Type B pancreatic cell (in vitro differentiated cells): ENCODE measurements around the gene SIRT6. TPM values are rescaled to one million over a fixed set of nuclear protein-coding genes. Genes with fewer than 3 reads are reported as not detected.
"Not testable (repeated sequence)": the region's sequence is repeated elsewhere in the genome, so short reads cannot be mapped to it uniquely, and the experiment has no call there.

Source experiments
- DNase-seq: peaks from one replicate; pipeline ENCODE4 v3.0.0; 2021; ENCODE audit warnings: mixed read lengths; ENCODE audit not compliant: unreplicated experiment; ENCODE audit errors: extremely low spot score
- H3K27ac Mint-ChIP-seq: 2 replicates; pipeline ENCODE4 v1.8.0; 2021; ENCODE audit warnings: mild to moderate bottlenecking, mixed read lengths
- H3K27me3 Mint-ChIP-seq: 2 replicates; pipeline ENCODE4 v1.8.0; 2021; ENCODE audit warnings: mixed read lengths
- H3K36me3 Mint-ChIP-seq: 2 replicates; pipeline ENCODE4 v1.8.0; 2021; ENCODE audit warnings: mixed read lengths
- H3K4me1 Mint-ChIP-seq: one replicate; pipeline ENCODE4 v1.8.0; 2021; ENCODE audit warnings: mixed read lengths; ENCODE audit not compliant: unreplicated experiment
- H3K4me3 Mint-ChIP-seq: 2 replicates; pipeline ENCODE4 v1.8.0; 2021; ENCODE audit warnings: mild to moderate bottlenecking, mixed read lengths
- H3K9me3 Mint-ChIP-seq: 2 replicates; pipeline ENCODE4 v1.8.0; 2021; ENCODE audit warnings: mixed read lengths
- CTCF ChIP-seq: fragments of 200-600 bp; sonication (generic); conservative IDR thresholded peaks from 2 replicates; pipeline ENCODE4 v1.5.0; 2021; ENCODE audit warnings: antibody characterized with exemption, mild to moderate bottlenecking
- total RNA-seq: library from RNA; stranded (reverse); gene quantifications from 2 replicates; pipeline ENCODE4 v1.2.1, GENCODE V29; 2021; ENCODE audit warnings: low replicate concordance

Gene SIRT6
- total RNA-seq, 1 donor from 2014 or later = 29.2 TPM

GRCh38 chr19:4225885-4226284 lies 43.5 kb upstream of the SIRT6 start:
- no peaks in the 10 kb centered on the region for H3K4me1 Mint-ChIP-seq
- DNase-seq = no peak
- no peak overlapping the region for H3K4me3 Mint-ChIP-seq
- no peak overlapping the region for H3K27ac Mint-ChIP-seq
- no peaks in the 10 kb centered on the region for H3K36me3 Mint-ChIP-seq
- H3K9me3 Mint-ChIP-seq = no peaks in the 10 kb centered on the region
- no peak for TF ChIP-seq CTCF
- peaks cover 5% of the 10 kb centered on the region for H3K27me3 Mint-ChIP-seq

GRCh38 chr19:4224470-4224869 lies 42.1 kb upstream of the SIRT6 start:
- Mint-ChIP-seq H3K9me3 (no peaks in the 10 kb centered on the region), H3K4me1 (no peaks in the 10 kb centered on the region), H3K27me3 (peaks cover 5% of the 10 kb centered on the region), H3K36me3 (no peaks in the 10 kb centered on the region), H3K27ac (no peak overlapping the region), H3K4me3 (no peak overlapping the region)
- TF ChIP-seq CTCF = no peak
- no peak for DNase-seq

- Mint-ChIP-seq H3K27ac (no peak overlapping the region), H3K4me1 (no peaks in the 10 kb centered on the region), H3K4me3 (no peak overlapping the region), H3K9me3 (no peaks in the 10 kb centered on the region), H3K27me3 (no peaks in the 10 kb centered on the region), H3K36me3 (no peaks in the 10 kb centered on the region)
- DNase-seq = no peak
- TF ChIP-seq CTCF = no peak
Observed at GRCh38 chr19:4220188-4220587, 37.8 kb upstream of the SIRT6 start.

- not testable (repeated sequence) for H3K36me3 Mint-ChIP-seq, H3K4me3 Mint-ChIP-seq, H3K9me3 Mint-ChIP-seq, H3K27me3 Mint-ChIP-seq, DNase-seq, H3K4me1 Mint-ChIP-seq, H3K27ac Mint-ChIP-seq
Observed at GRCh38 chr19:4218523-4218922, 36.2 kb upstream of the SIRT6 start.

GRCh38 chr19:4217429-4218264 lies 35.3 kb upstream of the SIRT6 start:
- no peaks in the 10 kb centered on the region for H3K9me3 Mint-ChIP-seq
- no peak for TF ChIP-seq CTCF
- no peak overlapping the region for H3K4me3 Mint-ChIP-seq
- DNase-seq = no peak
- H3K27ac Mint-ChIP-seq = no peak overlapping the region
- peaks cover 15% of the 10 kb centered on the region for H3K27me3 Mint-ChIP-seq
- H3K36me3 Mint-ChIP-seq = no peaks in the 10 kb centered on the region
- no peaks in the 10 kb centered on the region for H3K4me1 Mint-ChIP-seq

GRCh38 chr19:4216846-4217245 lies 34.5 kb upstream of the SIRT6 start:
- Mint-ChIP-seq H3K4me1 (no peaks in the 10 kb centered on the region), H3K4me3 (no peak overlapping the region), H3K27me3 (peaks cover 21% of the 10 kb centered on the region), H3K36me3 (no peaks in the 10 kb centered on the region), H3K27ac (no peak overlapping the region), H3K9me3 (no peaks in the 10 kb centered on the region)
- TF ChIP-seq CTCF = no peak
- DNase-seq = no peak
